Prostate gland (tissue), 2 donors: ENCODE results near the gene FMNL2. TPM values are rescaled to one million over a fixed set of nuclear protein-coding genes. Genes with fewer than 3 reads are reported as not detected.

Experiments
- DNase-seq: peaks from one replicate; pipeline ENCODE4 v3.0.0-alpha.2; 2019; ENCODE audit warnings: low spot score
- H3K27ac ChIP-seq, 2 donors: fragments of 200-600 bp; sonication (generic); 2 replicates each; pipeline ENCODE4 v1.5.1; 2017 to 2019
- H3K27me3 ChIP-seq: fragments of 200-600 bp; sonication (generic); replicated peaks from 2 replicates; pipeline ENCODE4 v1.5.1; 2019; ENCODE audit not compliant: insufficient read depth
- H3K36me3 ChIP-seq, 2 donors: fragments of 200-600 bp; sonication (generic); 1 replicate in 1 of 2; 2 replicates in 1 of 2; pipeline versions ENCODE4 v1.5.1 to v1.8.1; 2017 to 2019
- H3K4me1 ChIP-seq: fragments of 200-600 bp; sonication (generic); replicated peaks from 2 replicates; pipeline ENCODE4 v1.5.1; 2019
- H3K4me3 ChIP-seq, 2 donors: fragments of 200-600 bp; sonication (generic); 2 replicates each; pipeline ENCODE4 v1.5.1; 2017 to 2019
- H3K9me3 ChIP-seq: fragments of 200-600 bp; sonication (generic); 2 replicates; pipeline ENCODE4 v1.5.1; 2017
- CTCF ChIP-seq, 4 experiments: fragments of 200-600 bp in 2 of 4; fragments of 450-650 bp in 2 of 4; sonication (generic) in 2 of 4; IDR thresholded peaks; 1 replicate in 3 of 4; 2 replicates in 1 of 4; pipeline ENCODE4 v1.5.1; 2016 to 2019; ENCODE audit warnings: antibody characterized with exemption in 4 of 4, mild to moderate bottlenecking in 2 of 4, moderate library complexity in 2 of 4
- POLR2A ChIP-seq: fragments of 450-650 bp; IDR thresholded peaks from one replicate; pipeline ENCODE4 v1.6.1; 2016; ENCODE audit warnings: antibody characterized with exemption, mild to moderate bottlenecking
- POLR2AphosphoS5 ChIP-seq: sonication (generic); formaldehyde crosslinking; IDR thresholded peaks from one replicate; pipeline ENCODE4 v1.6.1; 2017; ENCODE audit warnings: antibody characterized with exemption
- WGBS: methylation state at CpG from one replicate; pipeline ENCODE4 v1.1.5; 2018; 5-methylcytosine and 5-hydroxymethylcytosine counted together
- intact Hi-C: fragments of 100-400 bp; cut with DNase I; formaldehyde crosslinking; loops from one replicate; pipeline ENCODE4 v1.14.2; 2022
- total RNA-seq, 2 donors: library from RNA; depleted of rRNA; stranded (reverse); fragments of >200 nt; gene quantifications; one replicate each; pipeline ENCODE4 v1.1.0, GENCODE V29; 2016

Gene FMNL2
- total RNA-seq, 2 donors from 2014 or later = 9.8 to 19.4 TPM

- Histone ChIP-seq H3K27ac (no peak overlapping the region), H3K4me3 (no peak overlapping the region), H3K27me3 (no peaks in the 10 kb centered on the region), H3K36me3 (no peaks in the 10 kb centered on the region), H3K4me1 (no peaks in the 10 kb centered on the region), H3K9me3 (no peaks in the 10 kb centered on the region)
- intact Hi-C loops = no loop called here
- TF ChIP-seq POLR2AphosphoS5 (no peak), CTCF (IDR thresholded peaks at IDR 0.05) (no peak), POLR2A (no peak)
- 95% methylated on average over 6 of the region's 6 CpGs for WGBS
- DNase-seq = no peak
Observed at GRCh38 chr2:152455738-152456137, 120.8 kb downstream of the FMNL2 start.

- TF ChIP-seq POLR2A (no peak), POLR2AphosphoS5 (no peak), CTCF (IDR thresholded peaks at IDR 0.05) (no peak)
- no peaks in the 10 kb centered on the region for H3K27me3 ChIP-seq
- H3K36me3 ChIP-seq = no peaks in the 10 kb centered on the region
- H3K9me3 ChIP-seq = no peaks in the 10 kb centered on the region
- no peak overlapping the region for H3K27ac ChIP-seq
- no peak for DNase-seq
- no peaks in the 10 kb centered on the region for H3K4me1 ChIP-seq
- intact Hi-C loops = no loop called here
- 96% methylated on average over 3 of the region's 3 CpGs for WGBS
- no peak overlapping the region for H3K4me3 ChIP-seq
Observed at GRCh38 chr2:152456262-152456661, 121.3 kb downstream of the FMNL2 start.

GRCh38 chr2:152458441-152458940, 123.5 kb downstream of the FMNL2 start:
- Histone ChIP-seq H3K4me3 (no peak overlapping the region), H3K4me1 (no peaks in the 10 kb centered on the region), H3K36me3 (no peaks in the 10 kb centered on the region), H3K27ac (no peak overlapping the region), H3K27me3 (no peaks in the 10 kb centered on the region), H3K9me3 (no peaks in the 10 kb centered on the region)
- DNase-seq = no peak
- 85% methylated on average over 5 of the region's 5 CpGs for WGBS
- TF ChIP-seq CTCF (IDR thresholded peaks at IDR 0.05) (no peak), POLR2AphosphoS5 (no peak), POLR2A (no peak)
- intact Hi-C loops = no loop called here

GRCh38 chr2:152459091-152459490, 124.1 kb downstream of the FMNL2 start:
- WGBS = 79% methylated on average over 2 of the region's 2 CpGs
- DNase-seq = no peak

More at GRCh38 chr2:152459091-152459490, 124.1 kb downstream of the FMNL2 start:
- no peaks in the 10 kb centered on the region for H3K27me3 ChIP-seq
- no peak overlapping the region for H3K4me3 ChIP-seq
- intact Hi-C loops = no loop called here
- no peaks in the 10 kb centered on the region for H3K4me1 ChIP-seq
- no peak overlapping the region for H3K27ac ChIP-seq
- no peaks in the 10 kb centered on the region for H3K36me3 ChIP-seq
- no peaks in the 10 kb centered on the region for H3K9me3 ChIP-seq
- no peak for TF ChIP-seq POLR2A
- TF ChIP-seq CTCF (IDR thresholded peaks at IDR 0.05) = no peak
